Astrocyte of the spinal cord (primary cell): Measurements from ENCODE around the gene SLC18A2.

Experiments used
- DNase-seq: peaks from one replicate; pipeline ENCODE4 v3.0.0; 2011; ENCODE audit warnings: low read depth, low spot score
- H3K4me3 ChIP-seq: 2 replicates; pipeline ENCODE4 v1.5.1; 2011; ENCODE audit warnings: low read depth, mild to moderate bottlenecking, low read length, moderate library complexity
- in situ Hi-C: cut with HindIII; loops from 2 replicates; pipeline ENCODE4 v1.10.0; 2017; ENCODE audit warnings: low sequenced_read_pairs
- TF ChIP-seq, protein P1 (sequence below): IDR thresholded peaks from 2 replicates; pipeline ENCODE4 v1.5.1; 2012; ENCODE audit warnings: low read depth, mild to moderate bottlenecking, low read length, inconsistent platforms

Gene SLC18A2

DNA sequence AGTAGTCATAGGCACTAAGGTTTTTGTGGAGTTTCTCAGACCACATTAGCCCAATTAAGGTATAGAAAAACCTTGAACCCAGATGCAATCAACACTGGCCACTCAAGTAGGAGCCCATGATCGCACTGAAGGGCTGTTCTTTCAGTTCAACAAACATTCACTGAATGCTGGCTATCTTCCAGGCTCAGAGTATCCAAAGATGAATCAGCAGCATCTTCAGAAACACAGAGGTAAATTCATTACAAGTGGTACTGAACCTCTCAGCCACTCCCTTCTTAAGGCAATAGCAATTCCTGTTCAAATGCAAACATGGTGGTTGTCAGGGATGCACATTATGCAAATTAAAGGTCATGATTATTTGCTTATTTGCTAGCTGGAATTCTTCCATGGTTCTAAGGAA is 26.5 kb upstream of the SLC18A2 start:
- TF ChIP-seq, protein P1, sequence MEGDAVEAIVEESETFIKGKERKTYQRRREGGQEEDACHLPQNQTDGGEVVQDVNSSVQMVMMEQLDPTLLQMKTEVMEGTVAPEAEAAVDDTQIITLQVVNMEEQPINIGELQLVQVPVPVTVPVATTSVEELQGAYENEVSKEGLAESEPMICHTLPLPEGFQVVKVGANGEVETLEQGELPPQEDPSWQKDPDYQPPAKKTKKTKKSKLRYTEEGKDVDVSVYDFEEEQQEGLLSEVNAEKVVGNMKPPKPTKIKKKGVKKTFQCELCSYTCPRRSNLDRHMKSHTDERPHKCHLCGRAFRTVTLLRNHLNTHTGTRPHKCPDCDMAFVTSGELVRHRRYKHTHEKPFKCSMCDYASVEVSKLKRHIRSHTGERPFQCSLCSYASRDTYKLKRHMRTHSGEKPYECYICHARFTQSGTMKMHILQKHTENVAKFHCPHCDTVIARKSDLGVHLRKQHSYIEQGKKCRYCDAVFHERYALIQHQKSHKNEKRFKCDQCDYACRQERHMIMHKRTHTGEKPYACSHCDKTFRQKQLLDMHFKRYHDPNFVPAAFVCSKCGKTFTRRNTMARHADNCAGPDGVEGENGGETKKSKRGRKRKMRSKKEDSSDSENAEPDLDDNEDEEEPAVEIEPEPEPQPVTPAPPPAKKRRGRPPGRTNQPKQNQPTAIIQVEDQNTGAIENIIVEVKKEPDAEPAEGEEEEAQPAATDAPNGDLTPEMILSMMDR: no peak
- in situ Hi-C loops: no loop called here
- DNase-seq: no peak
- H3K4me3 ChIP-seq: no peak overlapping the region

DNA sequence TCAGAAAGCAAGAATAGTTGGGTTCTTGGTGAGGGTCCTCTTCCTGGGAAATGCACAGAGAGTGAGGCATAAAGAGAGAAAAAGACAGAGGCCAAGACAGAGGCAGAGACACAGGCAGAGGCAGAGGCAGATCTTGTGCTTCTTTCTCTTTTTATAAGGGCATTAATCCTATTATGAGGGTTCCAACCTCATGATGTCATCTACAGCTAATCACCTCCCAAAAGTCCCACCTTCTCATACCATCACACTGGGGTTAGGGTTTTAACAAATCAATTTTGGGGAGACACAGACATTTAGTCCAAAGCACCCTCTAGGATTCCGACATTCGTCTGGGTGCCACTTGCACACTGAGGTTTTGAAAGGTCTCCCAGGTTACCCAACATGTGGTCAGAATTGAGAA is 25.8 kb upstream of the SLC18A2 start:
- in situ Hi-C loops: no loop called here
- H3K4me3 ChIP-seq: no peak overlapping the region
- TF ChIP-seq, protein P1: no peak
- DNase-seq: no peak

GRCh38 chr10:117216028-117216427 is 24.9 kb upstream of the SLC18A2 start:
- DNase-seq: no peak
- H3K4me3 ChIP-seq: peak overlapping the region; percentile 51

DNA sequence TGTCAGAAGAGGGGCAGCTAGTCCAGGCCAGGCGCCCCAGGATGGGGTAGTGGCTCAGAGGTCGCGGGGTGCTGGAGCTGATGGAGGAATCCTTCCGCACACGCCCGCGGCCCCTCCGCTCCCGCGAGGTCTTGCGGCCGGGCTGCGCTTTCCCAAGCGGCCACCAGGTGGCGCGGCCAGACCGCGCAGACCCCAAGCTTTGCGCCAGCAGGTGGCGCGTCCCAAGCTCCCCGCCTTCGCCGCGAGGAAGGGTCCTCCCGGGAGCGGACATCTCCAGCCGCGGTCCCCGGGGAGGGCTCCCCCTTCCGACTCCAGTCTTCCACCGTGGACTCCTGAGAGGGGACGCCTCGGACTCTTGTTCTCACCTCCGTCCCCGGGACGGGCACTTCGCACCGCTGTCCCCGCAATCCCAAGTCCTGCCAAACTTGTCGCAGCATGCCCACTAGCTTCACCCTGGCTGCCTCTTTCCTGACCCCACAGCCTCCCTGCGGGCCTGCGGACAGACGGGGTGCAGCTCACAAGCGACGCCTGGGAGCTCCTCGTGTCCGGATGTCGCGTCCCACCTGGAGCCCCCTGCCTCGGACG is 24.2 kb upstream of the SLC18A2 start:
- DNase-seq: peak; percentile 50
- peak overlapping the region; percentile 51 for H3K4me3 ChIP-seq
- in situ Hi-C loops: no loop called here
- TF ChIP-seq, protein P1: peak; percentile 99

More at GRCh38 chr10:117216028-117216427, 24.9 kb upstream of the SLC18A2 start:
- TF ChIP-seq, protein P1: no peak
- in situ Hi-C loops: no loop called here

DNA sequence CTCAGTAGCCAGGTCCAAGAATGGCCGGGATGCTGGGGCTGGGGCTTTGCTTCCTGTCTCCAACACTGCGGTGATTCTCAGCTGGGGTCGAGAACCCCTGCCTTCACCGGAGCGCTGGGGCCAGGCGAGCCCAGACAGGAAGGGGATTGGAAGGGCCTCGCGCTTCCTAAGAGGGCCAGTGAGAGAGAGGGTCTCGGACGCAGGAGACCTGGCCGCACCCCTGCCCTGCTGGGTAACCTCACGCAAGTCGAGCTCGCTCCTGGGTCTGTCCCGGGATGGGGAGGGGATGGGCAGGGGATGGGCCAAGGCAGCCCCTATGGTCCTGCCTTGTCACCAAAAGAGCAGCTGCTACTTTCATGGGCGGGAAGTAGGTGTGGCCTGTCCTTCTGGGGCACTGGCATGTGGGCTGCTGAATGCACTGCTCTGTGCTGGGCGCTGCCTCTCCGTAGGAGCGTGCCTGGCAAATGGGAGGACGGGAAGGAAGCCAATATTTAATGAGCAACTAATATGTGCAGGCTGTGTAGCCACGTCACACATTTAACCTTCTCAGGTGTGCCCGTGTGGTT is 23.6 kb upstream of the SLC18A2 start:
- H3K4me3 ChIP-seq: peak overlapping the region; percentile 51
- TF ChIP-seq, protein P1: no peak
- in situ Hi-C loops: no loop called here
- no peak for DNase-seq

- in situ Hi-C loops: no loop called here
- TF ChIP-seq, protein P1: no peak
- DNase-seq: no peak
- no peak overlapping the region for H3K4me3 ChIP-seq
Measured at GRCh38 chr10:117218654-117219053, 22.3 kb upstream of the SLC18A2 start.
